ENCODE data around the gene RHOV.
A peak's percentile ranks its signal among the peaks of the same experiment; 100 is the strongest.

RHOV gene

DNA sequence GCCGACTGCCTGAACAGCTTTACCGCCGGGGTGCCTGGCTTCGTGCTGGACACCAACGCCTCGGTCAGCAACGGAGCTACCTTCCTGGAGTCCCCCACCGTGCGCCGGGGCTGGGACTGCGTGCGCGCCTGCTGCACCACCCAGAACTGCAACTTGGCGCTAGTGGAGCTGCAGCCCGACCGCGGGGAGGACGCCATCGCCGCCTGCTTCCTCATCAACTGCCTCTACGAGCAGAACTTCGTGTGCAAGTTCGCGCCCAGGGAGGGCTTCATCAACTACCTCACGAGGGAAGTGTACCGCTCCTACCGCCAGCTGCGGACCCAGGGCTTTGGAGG lies 29.4 kb downstream of the RHOV start:
- TF ChIP-seq JUND (IDR thresholded peaks at IDR 0.05; ENCODE audit: low read depth), result no peak
- DNase-seq (ENCODE audit: low read depth in 1 of 2, low spot score in 1 of 2), result no peak
- in situ Hi-C loops (cut with HindIII; ENCODE audit: low pct_unique_long_range_greater_than_20kb, low sequenced_read_pairs), result no loop called here

DNA sequence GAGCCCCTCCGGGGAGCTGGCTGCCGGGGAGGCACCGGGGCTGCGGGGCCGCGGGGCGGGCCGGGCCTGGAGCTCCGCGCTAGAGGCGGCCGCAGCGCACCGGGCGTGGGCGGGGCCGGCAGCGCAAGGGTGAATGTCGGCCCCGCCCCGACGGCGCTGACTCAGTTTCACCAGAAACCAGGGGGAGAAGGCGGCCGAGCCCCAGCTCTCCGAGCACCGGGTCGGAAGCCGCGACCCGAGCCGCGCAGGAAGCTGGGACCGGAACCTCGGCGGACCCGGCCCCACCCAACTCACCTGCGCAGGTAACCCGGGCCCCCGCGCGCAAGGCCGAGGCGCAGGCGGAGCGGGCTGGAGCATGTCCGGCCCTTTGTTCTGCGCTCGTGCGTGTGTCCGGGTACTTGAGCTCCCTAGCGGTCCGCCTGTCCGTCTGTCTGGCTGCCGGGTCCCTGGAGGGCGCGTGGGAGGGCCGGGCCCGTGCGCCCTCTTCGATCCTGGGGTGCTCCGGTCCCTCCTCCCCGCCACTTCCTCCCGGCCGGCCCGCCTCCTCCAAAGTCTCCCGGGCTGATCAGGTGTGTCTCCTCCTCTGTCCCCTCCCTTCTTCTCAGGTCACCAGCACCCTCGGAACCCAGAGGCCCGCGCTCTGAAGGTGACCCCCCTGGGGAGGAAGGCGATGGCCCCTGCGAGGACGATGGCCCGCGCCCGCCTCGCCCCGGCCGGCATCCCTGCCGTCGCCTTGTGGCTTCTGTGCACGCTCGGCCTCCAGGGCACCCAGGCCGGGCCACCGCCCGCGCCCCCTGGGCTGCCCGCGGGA lies 29.9 kb downstream of the RHOV start, which contains the start of gene SPINT1:
Gene SPINT1, plus strand, starts transcription at position 164 of the 811 bp plus-strand sequence. Its CDS starts 507 bp downstream, at position 671.
- no peak for TF ChIP-seq JUND (IDR thresholded peaks at IDR 0.05; ENCODE audit: low read depth)
- DNase-seq (ENCODE audit: low read depth in 1 of 2, low spot score in 1 of 2), result peak; percentile 67 to 85
- in situ Hi-C loops (cut with HindIII; ENCODE audit: low pct_unique_long_range_greater_than_20kb, low sequenced_read_pairs), result no loop called here

DNA sequence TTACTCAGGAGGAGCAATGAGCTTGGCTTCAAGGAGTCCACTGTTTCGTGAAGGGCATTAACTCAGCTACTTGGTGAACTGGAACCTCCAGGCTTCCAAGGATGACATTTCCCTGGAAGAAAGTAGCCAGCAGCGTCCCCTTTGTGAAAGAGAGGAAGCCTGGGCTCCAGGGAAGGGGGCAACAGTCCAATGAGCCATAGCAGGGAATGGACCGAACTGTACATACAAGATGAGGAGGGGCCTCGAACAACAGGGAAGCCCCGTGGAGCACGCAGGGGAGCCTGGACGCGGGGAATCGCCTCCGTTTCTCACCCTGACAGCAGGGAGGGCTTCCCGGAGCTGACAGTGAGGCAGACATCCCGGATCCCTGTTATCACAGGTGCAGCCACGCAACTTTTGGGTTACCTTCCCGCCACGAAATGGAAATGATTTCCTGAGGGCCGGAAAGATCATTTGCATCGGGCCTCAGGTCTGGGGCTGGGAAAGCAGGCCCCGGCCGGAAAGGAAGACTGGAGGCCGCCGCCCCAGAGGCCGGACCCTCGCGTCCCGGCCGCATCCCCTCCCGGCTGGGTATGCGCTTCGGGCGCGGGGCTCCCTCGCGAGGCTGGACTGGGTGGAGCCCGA lies 30.7 kb downstream of the RHOV start:
- DNase-seq (ENCODE audit: low read depth in 1 of 2, low spot score in 1 of 2), result no peak
- in situ Hi-C loops (cut with HindIII; ENCODE audit: low pct_unique_long_range_greater_than_20kb, low sequenced_read_pairs), result no loop called here
- TF ChIP-seq JUND (IDR thresholded peaks at IDR 0.05; ENCODE audit: low read depth), result no peak

DNA sequence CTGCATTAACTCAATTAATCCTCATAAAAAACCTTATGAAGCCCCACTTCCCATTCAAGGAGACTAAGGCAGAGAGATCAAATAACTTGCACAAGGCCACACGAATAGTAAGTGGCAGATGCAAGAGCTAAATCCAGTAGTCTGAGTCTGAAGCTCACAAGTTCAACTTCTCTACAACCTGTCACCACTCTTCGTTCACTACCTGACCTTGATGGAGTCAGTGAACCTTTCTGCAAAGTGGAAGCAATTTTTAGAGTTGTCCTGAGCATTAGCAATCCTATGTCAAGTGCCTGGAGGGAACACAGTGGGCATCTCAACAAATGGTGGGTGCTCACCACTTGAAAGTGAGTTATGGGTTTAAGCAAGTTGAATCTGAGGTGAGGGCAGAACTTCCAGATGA lies 32.3 kb downstream of the RHOV start:
- no peak for DNase-seq (ENCODE audit: low read depth in 1 of 2, low spot score in 1 of 2)
- in situ Hi-C loops (cut with HindIII; ENCODE audit: low pct_unique_long_range_greater_than_20kb, low sequenced_read_pairs), result no loop called here
- TF ChIP-seq JUND (IDR thresholded peaks at IDR 0.05; ENCODE audit: low read depth), result no peak

DNA sequence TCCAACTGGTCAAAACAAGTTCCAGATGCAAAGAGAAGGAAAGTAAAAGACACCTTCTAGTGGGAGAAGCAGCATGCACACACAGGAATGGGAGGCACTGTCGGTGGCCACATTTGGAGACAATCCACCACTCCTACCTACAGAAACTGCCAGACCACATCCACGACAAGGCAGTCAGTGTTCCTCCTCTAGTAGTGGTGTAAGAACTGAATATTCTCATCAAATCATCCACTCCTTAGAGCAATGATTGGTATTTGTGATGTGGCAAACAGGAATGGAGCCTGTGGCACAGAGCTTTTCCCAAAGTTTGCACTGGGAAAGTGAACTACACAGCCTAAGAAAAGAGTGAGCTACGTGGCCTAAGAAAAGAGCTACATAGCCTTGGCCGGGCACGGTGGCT lies 35.3 kb downstream of the RHOV start:
- TF ChIP-seq JUND (IDR thresholded peaks at IDR 0.05; ENCODE audit: low read depth), result no peak
- DNase-seq (ENCODE audit: low read depth in 1 of 2, low spot score in 1 of 2), result no peak
- in situ Hi-C loops (cut with HindIII; ENCODE audit: low pct_unique_long_range_greater_than_20kb, low sequenced_read_pairs), result no loop called here

DNA sequence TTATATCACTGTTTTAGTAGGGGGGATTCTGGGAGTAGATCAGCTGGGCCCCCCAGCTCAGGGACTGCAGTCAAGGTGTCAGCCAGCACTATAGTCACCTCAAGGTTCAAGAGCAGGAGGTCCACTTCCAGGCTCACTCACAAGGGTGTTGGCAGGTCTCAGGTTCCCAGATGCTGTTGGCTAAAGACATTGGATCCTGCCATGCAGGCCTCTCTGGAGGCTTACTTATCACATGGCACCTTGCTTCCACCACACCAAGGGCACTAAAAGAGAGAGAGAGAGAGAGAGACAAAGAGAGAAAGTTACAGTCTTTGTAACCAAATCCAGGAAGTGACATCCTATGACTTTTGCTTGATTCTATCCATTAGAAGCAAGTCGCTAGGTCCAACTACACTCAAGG lies 38.0 kb downstream of the RHOV start:
- DNase-seq (ENCODE audit: low read depth in 1 of 2, low spot score in 1 of 2), result no peak
- no peak for TF ChIP-seq JUND (IDR thresholded peaks at IDR 0.05; ENCODE audit: low read depth)
- in situ Hi-C loops (cut with HindIII; ENCODE audit: low pct_unique_long_range_greater_than_20kb, low sequenced_read_pairs), result no loop called here

DNA sequence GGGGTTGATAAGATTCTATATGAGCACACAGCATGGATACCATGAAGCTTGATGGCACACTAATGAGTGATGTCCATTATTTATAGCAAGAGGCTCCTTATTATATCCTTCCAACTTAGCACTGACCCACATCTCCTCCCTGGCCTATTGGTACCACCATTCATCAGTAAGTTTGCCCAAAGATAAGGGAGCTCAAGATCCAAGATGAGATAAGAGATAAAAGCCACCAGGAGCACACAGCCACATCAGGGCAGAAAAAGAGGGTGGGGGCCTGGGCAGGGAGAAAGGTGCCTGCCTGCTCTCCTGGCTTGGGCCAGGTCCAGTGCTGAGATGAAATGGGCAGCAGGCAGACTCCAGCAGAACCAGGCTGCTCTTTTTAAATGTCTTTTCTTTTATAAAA lies 41.1 kb downstream of the RHOV start:
- DNase-seq (ENCODE audit: low read depth in 1 of 2, low spot score in 1 of 2), result no peak
- in situ Hi-C loops (cut with HindIII; ENCODE audit: low pct_unique_long_range_greater_than_20kb, low sequenced_read_pairs), result no loop called here
- TF ChIP-seq JUND (IDR thresholded peaks at IDR 0.05; ENCODE audit: low read depth), result no peak

DNA sequence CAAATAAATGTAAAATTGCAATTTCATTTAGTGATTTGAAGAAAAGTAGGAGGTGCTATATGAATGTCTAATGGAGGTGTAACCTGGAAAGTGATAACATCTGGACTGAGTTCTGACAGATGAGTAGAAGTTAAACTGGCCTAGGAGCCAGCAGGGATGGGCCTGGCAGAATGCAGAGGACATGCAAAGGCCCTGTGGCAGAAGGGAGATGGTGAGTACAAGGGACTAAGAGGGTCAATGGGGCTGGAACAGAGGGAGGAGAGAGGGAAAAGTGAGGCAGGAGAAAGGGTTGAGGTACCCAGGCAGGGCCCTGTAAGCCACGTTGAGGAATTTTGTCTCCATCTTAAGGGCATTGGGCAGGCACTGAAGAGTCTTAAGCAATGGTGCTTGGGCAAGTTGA lies 42.2 kb downstream of the RHOV start:
- TF ChIP-seq JUND (IDR thresholded peaks at IDR 0.05; ENCODE audit: low read depth), result no peak
- DNase-seq (ENCODE audit: low read depth in 1 of 2, low spot score in 1 of 2), result no peak
- in situ Hi-C loops (cut with HindIII; ENCODE audit: low pct_unique_long_range_greater_than_20kb, low sequenced_read_pairs), result no loop called here

DNA sequence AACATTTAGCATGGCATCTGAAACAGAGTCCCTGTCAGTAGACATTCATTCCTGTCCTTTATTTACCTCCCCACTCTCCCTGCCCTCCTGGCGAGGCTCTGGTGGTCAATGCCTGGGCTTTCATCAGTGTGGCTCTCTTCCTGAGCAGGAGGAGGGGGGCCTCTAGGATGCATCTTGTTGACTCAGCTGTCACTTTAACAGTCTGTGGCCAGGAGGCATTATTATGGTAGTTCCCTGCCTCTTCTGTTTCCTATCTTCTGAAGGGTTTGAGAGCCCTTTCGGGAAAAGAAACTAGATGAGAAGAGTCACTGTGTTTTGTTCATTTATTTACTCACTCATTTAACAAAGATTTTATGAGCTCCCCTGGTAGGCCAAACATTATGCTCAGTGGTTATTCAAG lies 43.1 kb downstream of the RHOV start:
- TF ChIP-seq JUND (IDR thresholded peaks at IDR 0.05; ENCODE audit: low read depth), result no peak
- in situ Hi-C loops (cut with HindIII; ENCODE audit: low pct_unique_long_range_greater_than_20kb, low sequenced_read_pairs), result no loop called here
- peak in 1 of 2 experiments; percentile 29 for DNase-seq (ENCODE audit: low read depth in 1 of 2, low spot score in 1 of 2)

DNA sequence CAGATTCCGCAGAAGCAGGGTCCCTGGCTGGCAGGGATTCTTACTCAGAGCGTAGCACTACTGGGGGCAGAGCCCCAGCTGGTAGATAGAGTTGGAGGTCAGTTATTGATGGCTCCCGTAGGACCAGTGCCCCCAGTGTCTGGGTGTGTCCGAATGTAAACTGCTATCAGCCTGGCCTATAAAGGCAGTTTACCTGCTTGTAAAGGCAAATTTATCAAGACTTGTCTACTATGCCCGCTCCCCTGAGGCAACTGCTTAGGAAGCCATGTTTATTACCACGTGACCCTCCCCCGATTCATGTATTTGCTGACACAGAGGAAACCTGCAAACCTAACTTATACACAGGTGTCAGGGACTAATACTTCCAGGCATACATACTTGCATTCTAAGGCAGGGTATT lies 44.9 kb downstream of the RHOV start:
- TF ChIP-seq JUND (IDR thresholded peaks at IDR 0.05; ENCODE audit: low read depth), result no peak
- DNase-seq (ENCODE audit: low read depth in 1 of 2, low spot score in 1 of 2), result peak in 1 of 2 experiments; percentile 27
- in situ Hi-C loops (cut with HindIII; ENCODE audit: low pct_unique_long_range_greater_than_20kb, low sequenced_read_pairs), result no loop called here

DNA sequence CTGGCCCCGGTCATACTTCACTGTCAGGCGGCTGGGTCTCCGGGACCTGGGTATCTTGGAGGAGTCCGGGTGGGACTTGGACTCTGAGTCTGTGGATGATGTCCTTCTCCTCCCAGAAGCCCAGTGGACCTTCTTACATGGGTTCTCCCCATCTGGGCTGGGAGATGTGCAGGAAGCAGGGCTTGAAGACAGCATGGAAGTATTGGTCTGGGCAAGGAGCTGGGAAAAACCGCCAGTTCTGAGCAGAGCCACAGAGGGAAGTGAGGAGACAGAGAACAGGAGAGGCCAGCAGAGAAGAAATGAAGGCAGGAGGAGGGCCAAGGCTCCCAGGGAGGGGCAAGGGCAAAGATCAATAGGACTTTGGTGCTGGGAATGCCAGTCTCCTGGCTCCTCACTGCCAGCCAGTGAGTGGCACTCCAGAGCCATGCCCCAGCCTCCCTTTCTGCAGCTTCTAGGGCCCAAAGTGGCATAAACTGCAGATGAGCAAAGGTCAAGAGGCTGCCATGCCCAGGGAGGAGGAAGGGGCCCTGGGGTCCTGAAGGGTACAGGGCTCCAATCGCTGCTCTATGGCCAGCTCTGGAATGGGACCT lies 45.5 kb downstream of the RHOV start, which contains the start of gene PPP1R14D:
Gene PPP1R14D, minus strand, starts transcription at position 262 of the 590 bp plus-strand sequence. Its CDS starts 67 bp downstream, at position 195.
- in situ Hi-C loops (cut with HindIII; ENCODE audit: low pct_unique_long_range_greater_than_20kb, low sequenced_read_pairs), result no loop called here
- no peak for TF ChIP-seq JUND (IDR thresholded peaks at IDR 0.05; ENCODE audit: low read depth)
- peak in 1 of 2 experiments; percentile 41 for DNase-seq (ENCODE audit: low read depth in 1 of 2, low spot score in 1 of 2)

DNA sequence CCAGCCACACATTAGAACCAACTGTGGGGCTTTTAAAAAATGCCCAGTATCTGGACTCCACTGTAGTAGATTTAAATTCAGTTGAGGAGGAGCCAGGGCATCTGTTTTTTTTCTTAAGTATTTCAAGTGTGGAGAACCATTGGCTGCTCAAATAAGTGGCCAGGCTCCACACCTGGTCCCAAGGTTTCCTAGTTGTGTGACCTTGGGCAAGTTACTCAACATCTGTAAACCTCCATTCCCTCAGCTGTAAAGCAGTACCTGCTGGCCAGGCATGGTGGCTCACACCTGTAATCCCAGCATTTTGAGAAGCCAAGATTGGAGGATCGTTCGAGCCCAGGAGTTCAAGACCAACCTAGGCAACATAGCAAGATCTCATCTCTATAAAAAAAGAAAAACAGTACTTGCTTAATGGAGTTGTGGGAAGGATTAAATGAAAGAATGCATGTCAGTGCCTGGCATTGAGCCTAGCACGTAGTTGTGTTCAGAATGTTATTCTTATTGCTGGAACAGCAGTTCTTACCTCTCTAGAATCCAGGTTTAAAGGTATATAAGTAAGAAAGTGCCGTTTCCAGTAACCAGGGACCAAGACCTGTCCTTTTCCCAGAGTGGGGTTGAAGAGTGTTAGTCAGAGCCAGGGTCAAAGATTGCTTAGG lies 47.5 kb downstream of the RHOV start:
- in situ Hi-C loops (cut with HindIII; ENCODE audit: low pct_unique_long_range_greater_than_20kb, low sequenced_read_pairs), result no loop called here
- no peak for DNase-seq (ENCODE audit: low read depth in 1 of 2, low spot score in 1 of 2)

More for the DNA sequence above, 47.5 kb downstream of the RHOV start:
- no peak for TF ChIP-seq JUND (IDR thresholded peaks at IDR 0.05; ENCODE audit: low read depth)

All from T47D (cell line).